Activated B cell treated with CpG ODN at 0.5 μM for 24 hours (primary cell): ENCODE measurements around the gene ITGB2. TPM values are rescaled to one million over a fixed set of nuclear protein-coding genes. Genes with fewer than 3 reads are reported as not detected.

Source experiments
- ATAC-seq: fragments of 200-7000 bp; cut with Tn5 transposase; one replicate; pipeline ENCODE4 v1.10.0; 2021; ENCODE audit warnings: low read depth, mild to moderate bottlenecking, moderate library complexity
- CTCF ChIA-PET: fragments of 350-600 bp; sonication (Branson Sonifier 250); formaldehyde crosslinking; loops from one replicate; lab custom pipeline; 2021; ENCODE audit warnings: antibody characterized with exemption; lab: Charles Lee
- POLR2A ChIA-PET: fragments of 350-600 bp; sonication (Branson Sonifier 250); formaldehyde crosslinking; loops from one replicate; lab custom pipeline; 2021; ENCODE audit warnings: antibody characterized with exemption; lab: Charles Lee
- DNase-seq: peaks from one replicate; pipeline ENCODE4 v3.0.0; 2022
- H3K27ac Mint-ChIP-seq: one replicate; pipeline ENCODE4 v1.8.0; 2020; ENCODE audit warnings: mixed read lengths
- H3K27me3 Mint-ChIP-seq: one replicate; pipeline ENCODE4 v1.8.0; 2021; ENCODE audit warnings: mixed read lengths
- H3K36me3 Mint-ChIP-seq: one replicate; pipeline ENCODE4 v1.8.0; 2021; ENCODE audit warnings: low read depth, mixed read lengths
- H3K4me1 Mint-ChIP-seq: one replicate; pipeline ENCODE4 v1.8.0; 2021; ENCODE audit warnings: mixed read lengths
- H3K4me3 Mint-ChIP-seq: one replicate; pipeline ENCODE4 v1.8.0; 2020; ENCODE audit warnings: mild to moderate bottlenecking, mixed read lengths
- H3K9me3 Mint-ChIP-seq: one replicate; pipeline ENCODE4 v1.8.0; 2020; ENCODE audit warnings: mixed read lengths
- CTCF ChIP-seq: fragments of 200-600 bp; IDR thresholded peaks from one replicate; pipeline ENCODE4 v1.8.0; 2022; ENCODE audit warnings: antibody characterized with exemption, mild to moderate bottlenecking
- intact Hi-C: fragments of 100-400 bp; cut with micrococcal nuclease; formaldehyde crosslinking; loops from one replicate; pipeline ENCODE4 v1.15.1; 2024
- total RNA-seq: library from RNA; stranded (reverse); gene quantifications from 2 replicates; pipeline ENCODE4 v1.2.3, GENCODE V29; 2022

Gene ITGB2
- total RNA-seq, 1 donor from 2014 or later, result 124 TPM

GRCh38 chr21:44850208-44850800 lies 70.4 kb downstream of the ITGB2 start:
- H3K27ac Mint-ChIP-seq, result no peak overlapping the region
- TF ChIP-seq CTCF, result no peak
- peaks cover 65% of the 10 kb centered on the region for H3K36me3 Mint-ChIP-seq
- H3K27me3 Mint-ChIP-seq, result no peaks in the 10 kb centered on the region
- CTCF ChIA-PET, result no interaction called here
- H3K9me3 Mint-ChIP-seq, result no peaks in the 10 kb centered on the region
- no peak overlapping the region for H3K4me3 Mint-ChIP-seq
- POLR2A ChIA-PET, result no interaction called here
- peaks cover 21% of the 10 kb centered on the region for H3K4me1 Mint-ChIP-seq
- no peak for DNase-seq
- ATAC-seq, result no peak
- intact Hi-C loops, result no loop called here

DNA sequence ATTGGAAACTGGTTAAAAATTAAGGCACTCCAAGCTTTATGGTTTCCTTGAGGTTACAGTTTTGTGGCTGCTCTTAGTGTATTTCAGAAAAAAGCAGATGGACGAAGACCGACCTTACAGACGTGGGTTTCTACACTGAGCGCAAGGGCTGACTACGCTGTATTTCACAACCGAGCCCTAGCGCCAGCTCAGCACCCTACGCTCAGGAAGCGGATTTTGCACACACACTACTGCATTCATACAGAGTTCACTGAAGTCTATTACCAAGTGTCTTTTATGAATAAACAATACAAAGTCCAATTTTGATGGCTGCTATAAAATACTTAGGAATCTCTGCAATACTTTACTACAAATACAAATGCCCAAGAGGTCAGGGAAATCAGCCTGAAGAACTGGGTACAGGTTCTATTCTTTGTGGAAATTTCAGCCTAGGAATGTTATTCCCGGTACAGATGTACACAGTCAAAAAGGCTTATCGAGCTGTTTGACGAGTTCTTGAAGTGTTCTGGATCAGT lies 71.0 kb downstream of the ITGB2 start:
- Mint-ChIP-seq H3K9me3 (no peaks in the 10 kb centered on the region), H3K4me1 (peaks cover 18% of the 10 kb centered on the region), H3K27ac (no peak overlapping the region), H3K27me3 (peaks cover 4% of the 10 kb centered on the region), H3K4me3 (no peak overlapping the region), H3K36me3 (peaks cover 59% of the 10 kb centered on the region)
- ChIA-PET POLR2A (no interaction called here), CTCF (no interaction called here)
- intact Hi-C loops, result no loop called here
- ATAC-seq, result no peak
- DNase-seq, result no peak
- TF ChIP-seq CTCF, result no peak

DNA sequence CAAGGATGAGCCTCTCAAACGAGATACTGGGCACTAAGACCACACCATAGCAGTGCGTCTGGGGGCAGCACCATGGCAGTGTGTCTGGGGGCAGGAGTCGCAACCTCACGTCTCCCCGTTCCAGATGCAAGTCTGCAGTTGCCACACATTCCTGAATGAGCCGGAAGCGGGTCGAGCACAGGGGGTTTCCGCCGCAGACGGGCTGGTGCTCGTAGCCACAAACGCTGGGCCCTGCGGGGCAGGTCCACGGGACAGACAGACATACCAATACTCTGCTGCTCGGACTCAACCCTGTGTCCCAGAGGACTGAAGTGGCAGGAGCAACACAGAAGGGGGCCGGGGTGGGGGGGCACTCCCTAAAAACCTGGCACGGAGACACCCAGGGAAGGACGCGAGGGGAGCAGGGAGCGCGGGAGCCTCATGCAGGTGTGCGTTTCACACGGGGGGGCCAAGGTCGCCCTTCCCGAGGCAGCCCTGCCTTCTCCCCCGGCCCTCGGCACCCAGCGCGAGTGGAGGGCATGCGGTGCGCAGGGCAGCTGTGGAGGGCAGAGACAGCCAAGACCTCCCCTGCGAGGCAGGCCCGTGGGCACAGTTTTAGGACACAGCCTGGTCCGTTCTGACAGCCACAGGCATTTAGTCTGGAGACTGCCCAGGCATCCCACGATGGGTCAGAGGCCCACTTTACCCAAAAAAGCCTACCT lies 71.7 kb downstream of the ITGB2 start:
- ChIA-PET CTCF (no interaction called here), POLR2A (no interaction called here)
- Mint-ChIP-seq H3K36me3 (peaks cover 52% of the 10 kb centered on the region), H3K27ac (no peak overlapping the region), H3K27me3 (peaks cover 9% of the 10 kb centered on the region), H3K4me1 (peaks cover 15% of the 10 kb centered on the region), H3K9me3 (no peaks in the 10 kb centered on the region), H3K4me3 (no peak overlapping the region)
- TF ChIP-seq CTCF, result no peak
- DNase-seq (no peak), ATAC-seq (no peak)
- intact Hi-C loops, result no loop called here

GRCh38 chr21:44847261-44848056 lies 73.2 kb downstream of the ITGB2 start:
- no peak overlapping the region for H3K4me3 Mint-ChIP-seq
- CTCF ChIA-PET, result no interaction called here
- peaks cover 10% of the 10 kb centered on the region for H3K27me3 Mint-ChIP-seq
- peaks cover 15% of the 10 kb centered on the region for H3K4me1 Mint-ChIP-seq
- no peaks in the 10 kb centered on the region for H3K9me3 Mint-ChIP-seq
- intact Hi-C loops, result no loop called here
- POLR2A ChIA-PET, result no interaction called here
- ATAC-seq, result no peak
- H3K36me3 Mint-ChIP-seq, result peaks cover 38% of the 10 kb centered on the region
- H3K27ac Mint-ChIP-seq, result no peak overlapping the region
- peak; percentile 13 for DNase-seq
- TF ChIP-seq CTCF, result no peak
